Tibial nerve (tissue), 4 donors: ENCODE data around the gene GALNTL6.

Source experiments
- EP300 ChIP-seq, 2 donors: sonication (generic); formaldehyde crosslinking; IDR thresholded peaks; one replicate each; pipeline ENCODE4 v1.6.1; 2017; ENCODE audit warnings: antibody characterized with exemption in 2 of 2, mild to moderate bottlenecking in 1 of 2
- POLR2A ChIP-seq, 2 donors: fragments of 450-650 bp; IDR thresholded peaks; one replicate each; pipeline ENCODE4 v1.6.1; 2017; ENCODE audit warnings: antibody characterized with exemption in 2 of 2, mild to moderate bottlenecking in 2 of 2, moderate library complexity in 2 of 2
- TF ChIP-seq, protein P1 (sequence below), 5 experiments: fragments of 200-600 bp in 3 of 5; fragments of 450-650 bp in 2 of 5; sonication (generic) in 3 of 5; IDR thresholded peaks; one replicate each; pipeline ENCODE4 v1.5.1; 2016 to 2019; ENCODE audit warnings: antibody characterized with exemption in 5 of 5, mild to moderate bottlenecking in 3 of 5, moderate library complexity in 2 of 5

DNA sequence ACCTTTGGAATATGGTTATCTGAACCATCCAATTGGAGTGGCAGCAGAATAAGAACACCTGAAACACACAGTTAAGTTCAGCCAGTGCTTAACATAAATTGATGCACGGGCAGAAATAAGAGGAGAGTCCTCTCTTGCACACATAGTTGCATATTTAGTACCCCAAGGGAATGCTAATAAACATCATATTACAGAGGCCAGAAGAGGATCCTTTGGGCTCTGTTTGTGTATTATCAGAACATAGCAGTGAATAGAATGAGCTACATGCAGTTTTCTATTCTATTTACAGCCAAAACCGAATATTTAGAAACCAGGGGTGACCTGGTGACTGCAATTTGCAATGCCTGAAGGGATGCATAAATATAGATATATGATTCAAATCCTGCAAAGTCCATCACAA lies 1054.6 kb downstream of the GALNTL6 start:
- TF ChIP-seq, protein P1, sequence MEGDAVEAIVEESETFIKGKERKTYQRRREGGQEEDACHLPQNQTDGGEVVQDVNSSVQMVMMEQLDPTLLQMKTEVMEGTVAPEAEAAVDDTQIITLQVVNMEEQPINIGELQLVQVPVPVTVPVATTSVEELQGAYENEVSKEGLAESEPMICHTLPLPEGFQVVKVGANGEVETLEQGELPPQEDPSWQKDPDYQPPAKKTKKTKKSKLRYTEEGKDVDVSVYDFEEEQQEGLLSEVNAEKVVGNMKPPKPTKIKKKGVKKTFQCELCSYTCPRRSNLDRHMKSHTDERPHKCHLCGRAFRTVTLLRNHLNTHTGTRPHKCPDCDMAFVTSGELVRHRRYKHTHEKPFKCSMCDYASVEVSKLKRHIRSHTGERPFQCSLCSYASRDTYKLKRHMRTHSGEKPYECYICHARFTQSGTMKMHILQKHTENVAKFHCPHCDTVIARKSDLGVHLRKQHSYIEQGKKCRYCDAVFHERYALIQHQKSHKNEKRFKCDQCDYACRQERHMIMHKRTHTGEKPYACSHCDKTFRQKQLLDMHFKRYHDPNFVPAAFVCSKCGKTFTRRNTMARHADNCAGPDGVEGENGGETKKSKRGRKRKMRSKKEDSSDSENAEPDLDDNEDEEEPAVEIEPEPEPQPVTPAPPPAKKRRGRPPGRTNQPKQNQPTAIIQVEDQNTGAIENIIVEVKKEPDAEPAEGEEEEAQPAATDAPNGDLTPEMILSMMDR (IDR thresholded peaks at IDR 0.05): no peak
- TF ChIP-seq EP300 (IDR thresholded peaks at IDR 0.05) (no peak), POLR2A (IDR thresholded peaks at IDR 0.05) (no peak)
